Bronchial epithelial cell (primary cell): Measurements from ENCODE around the gene SUMO1. TPM values are rescaled to one million over a fixed set of nuclear protein-coding genes. Genes with fewer than 3 reads are reported as not detected.

Source experiments
- DNase-seq: peaks from one replicate; pipeline ENCODE4 v3.0.0-alpha.2; 2010; ENCODE audit warnings: low read depth
- FAIRE-seq: peaks from 2 replicates; lab custom pipeline; 2011; peaks lifted over from hg19 to GRCh38; lab: Jason Lieb, UNC
- H3K27me3 ChIP-seq: 2 replicates; pipeline ENCODE4 v1.5.1; 2011; ENCODE audit warnings: low read length; ENCODE audit not compliant: control insufficient read depth, insufficient read depth
- H3K36me3 ChIP-seq: 2 replicates; pipeline ENCODE4 v1.5.1; 2011; ENCODE audit warnings: low read length; ENCODE audit not compliant: control insufficient read depth, insufficient read depth
- H3K4me3 ChIP-seq: 2 replicates; pipeline ENCODE4 v1.5.1; 2011; ENCODE audit warnings: mild to moderate bottlenecking, low read depth, low read length, control low read depth
- total RNA-seq: library from RNA; depleted of rRNA; stranded (reverse); fragments of >200 nt; gene quantifications from 2 replicates; pipeline ENCODE4 v1.2.1, GENCODE V29; 2014
- TF ChIP-seq, protein P1 (sequence below): IDR thresholded peaks from 2 replicates; pipeline ENCODE4 v1.5.1; 2011; ENCODE audit warnings: mild to moderate bottlenecking, moderate library complexity, low read length, control low read depth, inconsistent platforms; ENCODE audit not compliant: insufficient read depth, severe bottlenecking

The SUMO1 gene
- total RNA-seq, 1 donor from 2014 or later: 97.7 TPM

DNA sequence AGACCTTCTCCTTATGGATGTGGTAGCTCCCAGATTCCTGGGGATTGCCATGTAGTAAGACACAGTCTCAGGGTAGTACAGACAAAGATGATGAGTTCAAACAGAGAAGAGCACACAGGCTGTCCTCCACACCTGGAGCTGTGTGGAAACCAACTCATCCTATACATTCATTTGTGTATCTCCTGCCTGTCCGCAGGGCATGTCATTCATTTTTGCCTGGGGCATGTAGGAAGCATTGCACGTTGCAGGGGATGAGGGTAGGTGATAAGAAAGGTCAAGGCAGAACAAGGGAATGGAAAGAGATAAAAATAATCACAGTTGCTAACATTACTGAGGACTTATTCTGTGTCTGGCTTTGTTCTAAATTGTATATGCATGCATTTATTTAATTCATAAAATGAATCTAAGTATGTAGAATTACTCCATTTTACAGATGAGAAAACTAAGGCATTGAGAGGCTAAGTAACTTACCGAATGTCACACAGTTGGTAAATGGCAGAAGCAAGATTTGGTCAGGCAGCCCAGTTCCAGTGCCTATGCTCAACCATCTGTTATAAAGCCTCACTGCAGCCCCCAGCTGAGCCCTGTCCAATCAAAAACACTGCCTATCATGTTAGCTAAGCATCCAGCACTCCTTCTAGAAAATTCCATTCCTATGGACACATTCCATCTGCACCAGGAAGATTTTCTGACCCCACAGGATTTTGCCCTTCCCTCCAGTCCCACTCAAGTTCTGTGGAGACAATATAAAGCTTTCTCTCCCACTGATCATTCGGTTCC is 81.0 kb downstream of the SUMO1 start:
- Histone ChIP-seq H3K36me3 (no peaks in the 10 kb centered on the region), H3K4me3 (no peak overlapping the region), H3K27me3 (no peaks in the 10 kb centered on the region)
- TF ChIP-seq, protein P1, sequence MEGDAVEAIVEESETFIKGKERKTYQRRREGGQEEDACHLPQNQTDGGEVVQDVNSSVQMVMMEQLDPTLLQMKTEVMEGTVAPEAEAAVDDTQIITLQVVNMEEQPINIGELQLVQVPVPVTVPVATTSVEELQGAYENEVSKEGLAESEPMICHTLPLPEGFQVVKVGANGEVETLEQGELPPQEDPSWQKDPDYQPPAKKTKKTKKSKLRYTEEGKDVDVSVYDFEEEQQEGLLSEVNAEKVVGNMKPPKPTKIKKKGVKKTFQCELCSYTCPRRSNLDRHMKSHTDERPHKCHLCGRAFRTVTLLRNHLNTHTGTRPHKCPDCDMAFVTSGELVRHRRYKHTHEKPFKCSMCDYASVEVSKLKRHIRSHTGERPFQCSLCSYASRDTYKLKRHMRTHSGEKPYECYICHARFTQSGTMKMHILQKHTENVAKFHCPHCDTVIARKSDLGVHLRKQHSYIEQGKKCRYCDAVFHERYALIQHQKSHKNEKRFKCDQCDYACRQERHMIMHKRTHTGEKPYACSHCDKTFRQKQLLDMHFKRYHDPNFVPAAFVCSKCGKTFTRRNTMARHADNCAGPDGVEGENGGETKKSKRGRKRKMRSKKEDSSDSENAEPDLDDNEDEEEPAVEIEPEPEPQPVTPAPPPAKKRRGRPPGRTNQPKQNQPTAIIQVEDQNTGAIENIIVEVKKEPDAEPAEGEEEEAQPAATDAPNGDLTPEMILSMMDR: no peak
- DNase-seq (no peak), FAIRE-seq (no peak)

Other genes with a start within 250 kb of the SUMO1 start
- 1.8 and 2.3 TPM in 2 replicates for gene FZD7, start 204.7 kb downstream of the SUMO1 start, total RNA-seq
- gene KIAA2012, start 165.3 kb downstream of the SUMO1 start, total RNA-seq: not detected in 2 replicates
- 59.3 and 79.5 TPM in 2 replicates for gene NOP58, start 27.2 kb upstream of the SUMO1 start, total RNA-seq
- 6.3 TPM in 2 replicates for gene BMPR2, start 137.7 kb upstream of the SUMO1 start, total RNA-seq